DMS153 treated with DMSO at 0.1 percent for 48 hours (cell line): ENCODE data around the gene PAM.
A peak's percentile ranks its signal among the peaks of the same experiment; 100 is the strongest.

Experiments
- DNase-seq: peaks from one replicate; lab custom pipeline; 2025; ENCODE audit not compliant: unreplicated experiment; lab: John Stamatoyannopoulos, UW

Gene PAM

DNA sequence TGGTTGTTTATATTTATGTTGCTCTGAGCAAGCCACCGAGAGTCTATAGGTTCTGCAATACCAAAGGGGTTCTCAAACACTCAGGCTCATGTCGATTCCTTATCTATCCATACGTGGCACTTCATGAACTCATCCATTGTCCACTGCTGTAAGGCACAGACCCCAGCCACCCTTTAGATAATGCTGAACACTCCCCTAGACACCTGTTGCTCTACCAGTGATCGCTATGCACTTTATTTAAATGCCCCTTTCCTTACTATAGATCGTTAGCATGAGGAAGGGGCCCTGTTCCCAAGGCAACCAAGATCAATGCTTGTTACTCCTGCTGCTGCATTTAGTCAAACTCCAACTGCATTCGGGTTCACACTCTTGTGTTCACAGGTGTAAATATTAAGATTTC, 171.9 kb downstream of the PAM start:
- DNase-seq: no peak

- DNase-seq: no peak
Measured at GRCh38 chr5:102930244-102930643, 175.1 kb downstream of the PAM start.

DNA sequence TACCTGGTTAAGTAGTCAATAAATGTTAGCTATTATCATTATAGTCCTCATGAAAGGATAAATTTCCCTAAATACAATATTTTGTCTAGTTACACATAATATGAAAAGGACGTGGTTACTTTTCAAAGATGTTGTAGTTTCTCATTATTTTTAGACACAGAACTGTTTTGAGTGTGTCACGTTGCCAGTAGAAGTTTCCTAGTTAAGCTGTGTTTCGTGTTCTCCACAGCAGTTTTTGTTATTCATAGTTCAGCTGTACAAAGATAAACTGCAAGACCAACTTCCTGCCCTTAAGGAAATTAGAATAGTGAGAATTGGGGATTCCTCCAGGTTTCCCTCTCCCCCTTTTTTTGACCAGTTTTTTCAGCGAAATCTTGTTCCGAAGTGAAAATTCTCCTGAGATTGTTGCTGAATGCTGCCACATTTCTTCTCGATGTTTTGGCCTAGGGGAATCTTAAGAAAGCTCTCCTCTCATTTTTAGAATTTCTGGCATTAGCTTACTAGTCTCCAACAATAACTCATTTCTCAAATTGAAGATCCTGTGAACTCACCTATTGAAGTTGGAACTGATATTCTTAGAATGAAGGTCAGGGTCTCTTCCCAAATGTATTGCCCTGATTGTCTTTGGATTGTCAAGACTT, 176.1 kb downstream of the PAM start:
- DNase-seq: no peak

DNA sequence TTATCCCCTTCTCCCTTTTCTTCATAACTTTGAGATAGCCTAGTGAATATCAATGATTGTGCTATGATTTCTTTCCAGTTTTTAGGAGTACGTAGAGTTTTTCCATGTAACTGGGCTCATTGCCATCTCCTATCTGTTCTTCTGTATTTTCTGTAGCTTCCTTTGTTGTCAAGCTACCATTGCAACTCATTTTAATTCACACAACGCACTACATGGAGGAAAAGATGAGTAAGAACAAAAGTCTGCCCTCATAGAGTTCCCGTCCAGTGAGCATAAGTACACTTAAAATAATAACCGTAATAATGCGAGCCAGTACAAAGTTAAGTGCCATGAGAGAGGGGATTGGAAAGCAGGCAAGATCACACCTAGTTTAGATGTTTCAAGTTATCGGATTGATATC, 177.7 kb downstream of the PAM start:
- DNase-seq: no peak

DNA sequence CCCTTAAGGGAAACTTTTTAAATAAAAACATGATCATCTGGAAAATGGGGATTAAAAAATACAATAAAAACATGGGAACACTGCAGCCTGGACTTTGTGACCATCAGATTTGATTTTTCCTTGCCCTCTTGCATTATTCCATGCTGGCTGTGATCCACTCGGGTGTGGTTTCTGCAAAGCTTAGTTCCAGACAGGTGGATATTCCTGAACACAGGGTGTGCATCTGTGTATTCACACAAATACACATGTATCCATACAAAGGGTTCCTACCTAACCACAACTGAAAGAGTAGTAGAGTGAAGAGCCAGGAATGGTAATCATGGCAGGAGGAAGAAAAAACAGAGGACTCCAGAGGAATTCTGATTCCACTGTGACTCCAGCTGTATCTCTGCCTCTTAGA, 178.2 kb downstream of the PAM start:
- no peak for DNase-seq

GRCh38 chr5:102933721-102934459, 178.8 kb downstream of the PAM start:
- DNase-seq: no peak

DNA sequence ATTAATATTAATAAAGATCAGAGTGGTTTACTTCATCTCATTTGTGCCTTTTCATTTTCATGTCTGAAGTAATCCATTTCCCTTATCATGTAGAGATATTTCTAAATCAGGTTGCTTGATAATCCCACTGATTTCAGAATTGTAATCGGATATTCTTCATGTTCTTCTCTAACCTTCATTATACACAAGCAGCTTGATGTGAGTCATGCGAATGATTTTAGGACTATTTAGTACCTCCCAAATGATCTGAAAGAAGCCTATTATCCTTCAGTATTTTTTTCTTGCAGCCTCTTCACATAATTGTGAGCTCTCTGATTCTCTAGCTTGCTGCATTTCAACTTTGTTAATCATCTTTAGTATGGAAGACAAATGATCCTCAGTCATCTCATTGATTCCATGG, 182.8 kb downstream of the PAM start:
- no peak for DNase-seq

- DNase-seq: no peak
Measured at GRCh38 chr5:102941111-102941510, 186.0 kb downstream of the PAM start.

DNA sequence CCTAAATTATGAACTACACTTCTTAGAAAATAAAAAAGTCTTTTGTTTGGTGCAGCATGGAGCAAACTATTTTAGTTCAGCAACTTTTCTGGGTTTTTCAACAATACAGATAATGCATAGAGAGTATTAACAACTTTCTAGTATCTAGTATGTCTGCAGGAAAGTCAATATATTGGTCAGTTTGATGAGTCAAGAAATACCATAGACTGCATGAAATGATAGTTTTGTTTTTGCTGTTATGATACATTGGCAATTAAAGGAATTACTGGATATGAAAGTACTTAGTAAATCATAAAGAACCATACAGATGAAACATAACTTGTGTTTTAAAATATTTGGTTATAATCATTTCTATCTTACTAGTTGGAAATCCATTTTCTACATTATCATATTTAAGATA, 191.3 kb downstream of the PAM start:
- DNase-seq: no peak

- no peak for DNase-seq
Measured at GRCh38 chr5:102946971-102947370, 191.9 kb downstream of the PAM start.

GRCh38 chr5:102955488-102955887, 200.4 kb downstream of the PAM start:
- DNase-seq: no peak

GRCh38 chr5:102956599-102956998, 201.5 kb downstream of the PAM start:
- DNase-seq: no peak

GRCh38 chr5:102957141-102957540, 202.0 kb downstream of the PAM start:
- DNase-seq: no peak

DNA sequence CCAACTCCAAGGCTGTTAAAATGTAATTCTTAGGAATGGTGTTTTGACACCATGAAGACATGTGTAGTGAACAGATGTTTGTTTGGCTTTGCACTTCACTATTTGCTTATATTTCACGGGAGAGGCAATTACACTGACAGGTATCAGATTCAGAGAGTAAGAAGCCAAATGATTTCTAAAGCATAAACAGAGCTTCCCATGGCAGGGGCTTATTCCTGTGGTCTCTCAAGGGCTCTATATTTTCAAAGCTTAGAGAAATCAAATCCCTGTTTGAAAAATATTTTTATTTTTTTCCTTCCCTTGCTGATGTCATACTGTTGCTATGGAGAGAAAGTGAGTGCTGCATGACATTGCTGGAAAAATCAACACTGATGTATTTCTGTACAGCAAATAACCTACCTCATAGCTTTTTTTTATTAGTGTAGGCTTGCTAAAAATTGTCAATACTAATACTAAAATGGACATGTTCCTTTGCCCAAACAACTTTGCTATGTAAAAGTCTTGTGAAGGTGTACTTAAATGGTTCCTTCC, 203.4 kb downstream of the PAM start:
- DNase-seq: peak; percentile 0

DNA sequence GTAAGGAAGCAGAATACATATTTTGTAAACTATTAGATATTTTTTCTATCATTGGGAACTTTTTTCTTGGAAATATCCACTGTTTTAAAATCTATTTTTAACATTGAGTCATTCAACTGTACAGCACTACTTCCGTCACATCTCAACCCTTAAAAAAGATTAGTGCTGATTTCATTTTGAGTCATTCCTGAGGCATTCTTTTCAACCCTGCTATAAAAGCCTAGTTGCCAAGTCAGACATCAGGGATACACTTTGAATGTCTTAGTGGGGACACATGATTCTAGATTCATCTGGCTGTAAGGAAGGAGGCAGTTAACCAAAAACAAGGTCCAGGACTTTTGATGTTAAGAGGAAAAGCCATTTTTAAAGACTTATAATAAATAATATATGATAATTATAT, 203.9 kb downstream of the PAM start:
- DNase-seq: no peak

- DNase-seq: no peak
Measured at GRCh38 chr5:102961671-102962070, 206.6 kb downstream of the PAM start.

DNA sequence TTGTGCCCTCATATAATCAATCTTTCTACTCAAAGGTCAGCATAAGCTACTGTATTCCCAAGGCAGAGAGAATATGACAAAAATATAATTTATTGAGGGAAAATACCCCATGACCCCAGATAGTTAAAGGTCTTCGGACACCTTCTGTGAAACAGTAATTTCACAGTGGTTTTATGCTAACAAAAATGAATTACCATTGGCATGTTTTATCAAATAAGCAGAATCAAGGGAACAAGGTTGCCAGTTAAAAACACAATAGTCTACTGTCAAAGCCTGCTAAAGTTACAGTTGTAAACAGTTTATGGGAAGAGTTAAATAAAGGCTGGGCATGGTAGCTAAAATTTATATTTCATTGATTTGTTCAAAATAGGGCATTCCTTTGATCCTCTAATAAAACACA, 210.5 kb downstream of the PAM start:
- DNase-seq: no peak

GRCh38 chr5:102969641-102970040, 214.5 kb downstream of the PAM start:
- DNase-seq: no peak

GRCh38 chr5:102971676-102972293, 216.7 kb downstream of the PAM start:
- DNase-seq: peak; percentile 17

DNA sequence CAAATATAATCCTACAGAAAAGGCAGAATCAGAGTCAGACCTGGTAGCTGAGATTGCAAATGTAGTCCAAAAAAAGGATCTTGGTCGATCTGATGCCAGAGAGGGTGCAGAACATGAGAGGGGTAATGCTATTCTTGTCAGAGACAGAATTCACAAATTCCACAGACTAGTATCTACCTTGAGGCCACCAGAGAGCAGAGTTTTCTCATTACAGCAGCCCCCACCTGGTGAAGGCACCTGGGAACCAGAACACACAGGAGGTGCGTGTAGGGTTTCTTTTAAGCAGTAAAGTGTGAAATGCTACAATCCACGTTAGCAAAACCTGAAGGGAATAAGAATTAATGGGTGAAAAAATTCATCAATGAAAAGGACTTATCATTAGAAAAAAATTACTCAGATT, 219.1 kb downstream of the PAM start:
- DNase-seq: no peak

GRCh38 chr5:102975045-102975444, 219.9 kb downstream of the PAM start:
- no peak for DNase-seq
